ENCODE results near the gene BIN1.

BIN1 gene

DNA sequence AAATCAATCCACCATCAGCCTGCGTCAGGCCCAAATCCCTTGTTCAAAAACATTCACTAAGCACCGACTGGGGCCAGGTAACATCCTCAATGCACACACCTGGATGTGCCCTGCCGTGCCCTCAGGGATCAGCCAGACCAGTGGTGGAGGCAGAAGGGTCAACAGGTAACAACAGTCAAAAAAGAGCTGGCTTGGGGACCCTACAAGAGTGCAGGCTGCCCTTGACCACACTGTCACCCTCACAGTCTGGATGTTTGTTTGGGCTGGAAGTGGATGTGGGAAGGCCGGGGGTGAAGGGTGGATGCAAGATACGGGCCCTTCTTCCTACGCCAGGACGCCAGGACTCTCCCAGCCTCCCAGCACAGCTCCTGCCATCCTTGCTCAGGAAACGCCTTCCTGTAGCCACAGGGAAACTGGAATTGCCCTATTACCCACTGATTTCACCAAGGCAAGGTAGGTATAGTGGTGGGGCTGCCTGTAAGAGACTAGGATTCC lies 2.7 kb downstream of the BIN1 start:
- DNase-seq (ENCODE audit: low read depth in 1 of 2, low spot score in 1 of 2) = no peak

GRCh38 chr2:127103243-127104165 lies 3.5 kb downstream of the BIN1 start:
- DNase-seq (ENCODE audit: low read depth in 1 of 2, low spot score in 1 of 2) = no peak

DNA sequence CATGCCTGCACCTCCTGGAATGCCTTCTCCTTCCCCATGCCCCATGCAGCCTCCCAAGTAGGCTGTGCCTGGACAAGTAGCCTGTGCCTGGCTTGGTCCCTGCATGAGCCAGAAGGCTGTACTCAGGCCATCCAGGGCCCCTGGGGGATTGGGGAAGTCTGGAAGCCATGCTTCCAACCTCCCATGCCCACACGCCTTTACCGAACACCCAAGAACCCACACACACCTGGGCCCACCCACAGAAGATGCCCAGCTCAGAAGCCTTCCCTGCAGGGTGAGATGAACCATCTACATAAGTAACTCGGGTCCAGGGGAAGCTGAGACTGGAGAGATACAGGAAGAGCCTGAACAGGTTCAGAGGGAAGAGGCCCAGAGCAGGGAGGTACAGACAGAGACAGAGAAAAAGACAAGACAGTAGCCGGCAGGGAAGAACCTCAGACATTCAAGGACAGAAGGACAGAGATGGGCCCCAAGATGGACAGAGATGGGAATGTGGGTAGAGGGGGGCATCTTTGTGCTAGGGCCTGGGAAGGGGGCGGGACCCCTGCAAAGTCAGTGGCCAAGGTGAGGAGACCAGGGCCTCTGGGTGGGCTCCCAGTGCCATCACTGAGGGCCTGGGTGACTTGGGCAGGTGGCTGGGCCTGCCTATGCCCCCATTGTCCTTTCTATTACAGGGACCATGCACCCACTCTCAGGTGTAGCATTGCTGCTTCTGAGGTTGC lies 4.3 kb downstream of the BIN1 start:
- DNase-seq (ENCODE audit: low read depth in 1 of 2, low spot score in 1 of 2) = no peak

- no peak for DNase-seq (ENCODE audit: low read depth in 1 of 2, low spot score in 1 of 2)
Measured at GRCh38 chr2:127101756-127102477, 5.0 kb downstream of the BIN1 start.

DNA sequence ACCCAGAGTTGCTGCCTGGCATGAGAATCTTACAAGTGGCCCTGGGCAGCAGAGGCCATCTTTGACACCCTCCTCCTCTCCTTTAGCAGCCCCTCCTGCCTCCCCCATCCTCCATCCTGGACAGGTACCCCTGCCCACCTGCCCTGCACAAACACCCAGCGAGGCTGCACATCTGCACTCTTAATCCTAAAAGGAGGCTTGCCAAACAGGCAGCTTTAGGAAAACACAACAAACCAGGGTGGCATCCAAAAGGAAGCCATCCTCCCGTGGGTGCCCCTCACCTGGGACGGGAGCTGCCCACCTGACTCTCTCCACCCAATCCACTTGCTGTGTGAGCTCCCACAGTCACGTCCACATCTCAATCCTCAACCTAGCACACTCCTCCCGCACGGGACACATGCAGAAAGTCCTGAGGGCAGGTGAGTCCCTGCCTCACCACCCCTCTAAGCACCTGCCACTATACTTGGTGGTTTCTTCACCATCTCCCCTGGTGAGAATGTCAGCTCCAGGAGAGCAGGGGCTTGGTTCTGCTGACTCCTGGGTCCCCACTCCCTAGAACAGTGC lies 5.8 kb downstream of the BIN1 start:
- DNase-seq (ENCODE audit: low read depth in 1 of 2, low spot score in 1 of 2) = no peak

DNA sequence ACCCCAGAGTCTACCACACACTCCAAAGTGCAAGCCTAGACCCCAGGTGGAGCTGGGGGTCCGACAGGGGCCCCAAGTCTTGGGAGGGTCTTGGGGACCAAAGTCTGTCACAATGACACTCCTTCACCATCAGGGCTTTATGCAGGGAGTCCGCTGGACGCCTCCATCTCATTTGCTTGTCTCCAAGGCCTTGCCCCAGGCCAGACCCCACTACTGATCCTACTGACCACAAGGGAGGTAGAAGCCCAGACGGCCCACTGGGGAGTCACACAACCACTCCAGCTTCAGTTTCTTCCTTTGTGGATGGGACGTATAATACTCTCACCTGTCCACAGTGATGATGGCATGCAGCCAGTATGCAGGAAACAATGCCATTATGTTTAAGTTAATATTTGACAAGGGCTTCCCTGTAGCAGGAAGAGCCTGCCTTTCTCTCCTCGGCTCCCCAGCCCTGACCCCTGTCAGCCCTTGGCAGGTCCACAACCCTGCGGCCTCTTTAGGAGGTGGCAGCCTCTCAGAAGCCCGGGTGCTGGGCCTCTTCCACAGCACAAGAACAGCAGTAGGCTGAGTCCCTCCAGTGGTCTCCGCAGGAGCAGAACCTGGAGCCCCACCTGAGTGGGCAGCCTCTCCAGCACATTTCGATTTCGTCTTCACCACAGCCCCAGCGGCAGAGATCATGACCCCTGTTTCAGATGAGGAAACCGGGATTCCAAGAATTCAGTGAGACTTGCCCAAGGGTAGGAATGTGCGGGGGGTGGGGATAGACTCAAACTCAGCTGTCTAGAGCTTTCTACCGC lies 6.5 kb downstream of the BIN1 start:
- DNase-seq (ENCODE audit: low read depth in 1 of 2, low spot score in 1 of 2) = no peak

- DNase-seq (ENCODE audit: low read depth in 1 of 2, low spot score in 1 of 2) = no peak
Measured at GRCh38 chr2:127098711-127099110, 8.2 kb downstream of the BIN1 start.

DNA sequence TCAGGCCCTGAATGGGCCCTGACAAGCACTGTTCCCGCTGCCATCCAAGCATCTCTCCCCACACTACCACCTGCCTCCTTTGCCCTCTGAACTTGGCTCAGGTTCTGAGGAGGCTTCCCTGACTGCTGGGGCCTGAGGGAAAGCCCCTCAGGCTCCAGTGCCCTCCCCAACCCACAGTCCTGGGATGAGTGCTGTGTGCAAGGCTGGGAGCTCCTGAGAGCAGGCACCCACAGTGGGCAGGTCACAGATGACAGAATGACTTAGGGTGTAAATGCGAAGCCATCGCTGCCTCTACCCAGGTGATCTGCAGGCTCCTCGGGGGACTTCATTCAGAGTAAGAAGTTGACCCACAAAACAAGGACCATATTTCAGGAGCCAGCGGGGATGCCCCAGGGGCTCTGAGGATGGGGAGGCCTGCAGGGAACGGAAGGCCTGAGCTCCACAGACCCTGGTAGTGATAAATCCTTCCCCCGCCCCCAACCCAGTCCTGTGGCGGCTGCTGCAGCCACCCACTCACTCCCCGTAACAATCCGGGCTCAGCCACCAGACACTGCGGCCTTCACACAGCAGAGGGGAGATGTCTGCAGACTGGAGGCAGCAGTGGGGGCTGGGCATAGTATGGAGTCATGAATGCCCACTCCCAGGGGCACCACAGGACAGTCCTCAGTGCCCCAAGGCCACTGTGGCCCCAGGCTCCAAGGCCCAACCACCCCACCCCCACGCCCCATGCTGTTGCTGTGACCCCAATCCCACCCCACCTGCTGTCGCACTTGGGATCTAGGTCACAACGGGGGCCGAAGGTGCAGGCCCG lies 8.9 kb downstream of the BIN1 start:
- DNase-seq (ENCODE audit: low read depth in 1 of 2, low spot score in 1 of 2) = no peak

DNA sequence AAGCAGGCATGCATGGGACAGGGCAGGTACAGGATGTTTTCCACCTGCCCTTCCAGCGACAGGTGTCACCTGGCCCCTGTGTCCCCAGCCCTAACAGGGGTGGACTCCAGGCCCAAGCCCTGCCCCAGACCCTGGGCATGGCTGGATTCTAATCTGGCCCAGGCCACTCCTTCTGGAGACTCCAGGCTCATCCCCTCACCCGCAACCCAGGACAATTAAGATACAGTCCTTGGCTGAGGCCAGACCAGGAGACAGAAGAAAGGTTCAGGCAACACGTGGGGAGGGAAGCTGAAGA lies 9.5 kb downstream of the BIN1 start:
- DNase-seq (ENCODE audit: low read depth in 1 of 2, low spot score in 1 of 2) = no peak

DNA sequence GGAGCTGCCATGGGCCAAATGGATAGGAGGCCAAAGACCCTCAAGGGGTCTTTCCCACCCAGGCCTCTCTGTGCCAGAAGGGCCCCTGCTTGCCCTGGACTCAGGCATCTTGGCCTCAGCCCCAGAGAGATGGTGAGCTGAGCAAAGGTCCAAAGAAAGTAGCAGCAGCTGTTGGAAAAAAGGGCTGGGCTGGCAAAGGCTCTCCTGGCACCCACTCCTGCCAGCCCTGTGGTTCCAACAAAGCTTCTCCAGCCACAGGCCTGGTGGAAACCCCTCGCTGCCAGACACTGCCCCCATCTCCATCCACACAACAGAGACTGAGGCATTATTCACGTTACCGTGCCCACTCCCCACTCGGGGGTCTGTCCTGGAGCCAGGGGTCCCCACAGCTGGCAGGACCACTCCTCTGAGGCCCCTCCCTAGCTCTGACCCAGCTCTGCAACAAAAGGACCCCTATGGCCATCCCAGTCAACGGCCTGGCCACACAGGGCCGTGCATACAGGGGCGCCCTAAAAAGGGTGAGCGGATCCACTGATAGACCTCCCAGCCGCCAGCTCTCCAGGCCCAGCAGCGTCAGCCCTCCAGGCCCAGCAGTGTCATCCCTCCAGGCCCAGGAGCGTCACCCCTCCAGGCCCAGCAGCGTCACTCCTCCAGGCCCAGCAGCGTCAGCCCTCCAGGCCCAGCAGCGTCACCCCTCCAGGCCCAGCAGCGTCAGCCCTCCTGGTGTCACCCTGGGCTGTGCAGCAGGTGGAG lies 10.1 kb downstream of the BIN1 start:
- no peak for DNase-seq (ENCODE audit: low read depth in 1 of 2, low spot score in 1 of 2)

- DNase-seq (ENCODE audit: low read depth in 1 of 2, low spot score in 1 of 2) = no peak
Measured at GRCh38 chr2:127096280-127096679, 10.7 kb downstream of the BIN1 start.

GRCh38 chr2:127095784-127096183 lies 11.2 kb downstream of the BIN1 start:
- no peak for DNase-seq (ENCODE audit: low read depth in 1 of 2, low spot score in 1 of 2)

- no peak for DNase-seq (ENCODE audit: low read depth in 1 of 2, low spot score in 1 of 2)
Measured at GRCh38 chr2:127095367-127095641, 11.7 kb downstream of the BIN1 start.

- no peak for DNase-seq (ENCODE audit: low read depth in 1 of 2, low spot score in 1 of 2)
Measured at GRCh38 chr2:127094509-127095366, 12.2 kb downstream of the BIN1 start.

GRCh38 chr2:127093648-127094210 lies 13.2 kb downstream of the BIN1 start:
- DNase-seq (ENCODE audit: low read depth in 1 of 2, low spot score in 1 of 2) = no peak

GRCh38 chr2:127092901-127093516 lies 13.9 kb downstream of the BIN1 start:
- DNase-seq (ENCODE audit: low read depth in 1 of 2, low spot score in 1 of 2) = no peak

DNA sequence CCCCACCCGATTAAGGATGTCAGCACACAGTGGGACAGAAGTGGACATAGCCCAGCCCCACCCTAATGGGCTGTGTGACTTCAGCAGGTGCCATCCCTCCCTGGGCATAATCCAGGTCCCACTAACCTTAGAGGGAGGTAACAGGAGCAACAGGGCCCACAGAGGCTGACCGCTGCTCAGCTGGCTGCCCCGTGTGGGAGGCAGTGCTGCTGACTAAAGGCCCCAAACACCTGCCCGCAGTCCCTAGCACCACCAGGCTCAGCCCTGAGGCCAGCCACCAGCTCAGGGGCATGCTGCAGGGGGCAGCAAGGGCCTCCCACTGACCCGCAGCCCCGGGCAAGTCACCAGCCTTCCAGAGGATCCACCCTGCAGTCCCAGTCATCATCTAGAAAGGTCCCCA lies 14.6 kb downstream of the BIN1 start:
- no peak for DNase-seq (ENCODE audit: low read depth in 1 of 2, low spot score in 1 of 2)

GRCh38 chr2:127091886-127092285 lies 15.1 kb downstream of the BIN1 start:
- DNase-seq (ENCODE audit: low read depth in 1 of 2, low spot score in 1 of 2) = no peak
